Keratinocyte (primary cell): ENCODE measurements around the gene TMEM135. TPM values are rescaled to one million over a fixed set of nuclear protein-coding genes. Genes with fewer than 3 reads are reported as not detected.
"Not testable (repeated sequence)": the region's sequence is repeated elsewhere in the genome, so short reads cannot be mapped to it uniquely, and the experiment has no call there.

ENCODE experiments used
- DNase-seq: peaks from one replicate; pipeline ENCODE4 v3.0.0-alpha.2; 2011; ENCODE audit warnings: low read depth, missing footprints, low spot score
- FAIRE-seq: peaks from 2 replicates; lab custom pipeline; 2011; peaks lifted over from hg19 to GRCh38; lab: Jason Lieb, UNC
- H2AFZ ChIP-seq: 2 replicates; pipeline ENCODE4 v1.6.0; 2012; ENCODE audit warnings: low read length, control low read depth, inconsistent platforms; ENCODE audit not compliant: control insufficient read depth
- H3K27ac ChIP-seq: 2 replicates; pipeline ENCODE4 v1.5.1; 2011; ENCODE audit warnings: low read length; ENCODE audit not compliant: control insufficient read depth, insufficient read depth
- H3K27me3 ChIP-seq: 3 replicates; pipeline ENCODE4 v1.6.0; 2011; ENCODE audit warnings: low read length; ENCODE audit not compliant: control insufficient read depth, insufficient read depth; ENCODE audit errors: extremely low read depth
- H3K36me3 ChIP-seq, 2 experiments: 2 replicates in 1 of 2; 3 replicates in 1 of 2; pipeline ENCODE4 v1.5.1; 2011; ENCODE audit warnings: low read length in 2 of 2, mild to moderate bottlenecking in 1 of 2; ENCODE audit not compliant: control insufficient read depth in 2 of 2, insufficient read depth in 2 of 2; ENCODE audit errors: extremely low read depth in 1 of 2
- H3K4me1 ChIP-seq: 3 replicates; pipeline ENCODE4 v1.5.1; 2011; ENCODE audit warnings: low read length; ENCODE audit not compliant: control insufficient read depth, insufficient read depth; ENCODE audit errors: extremely low read depth
- H3K4me2 ChIP-seq: 3 replicates; pipeline ENCODE4 v1.6.0; 2011; ENCODE audit warnings: low read depth, low read length; ENCODE audit not compliant: control insufficient read depth, insufficient read depth; ENCODE audit errors: extremely low read depth
- H3K4me3 ChIP-seq, 3 experiments: fragments of 200-600 bp in 1 of 3; sonication (generic) in 1 of 3; 2 replicates in 2 of 3; 3 replicates in 1 of 3; pipeline ENCODE4 v1.5.1; 2011 to 2016; ENCODE audit warnings: low read length in 3 of 3, mild to moderate bottlenecking in 3 of 3, control low read depth in 2 of 3, inconsistent platforms in 1 of 3, low read depth in 1 of 3, mixed read lengths in 1 of 3, mixed run types in 1 of 3, moderate library complexity in 1 of 3; ENCODE audit not compliant: control insufficient read depth in 2 of 3, insufficient read depth in 2 of 3; ENCODE audit errors: extremely low read depth in 1 of 3
- H3K79me2 ChIP-seq: 2 replicates; pipeline ENCODE4 v1.6.0; 2012; ENCODE audit warnings: low read length; ENCODE audit not compliant: control insufficient read depth, insufficient read depth
- H3K9ac ChIP-seq: 3 replicates; pipeline ENCODE4 v1.6.0; 2011; ENCODE audit warnings: low read length; ENCODE audit not compliant: control insufficient read depth, insufficient read depth; ENCODE audit errors: extremely low read depth
- H3K9me1 ChIP-seq: 3 replicates; pipeline ENCODE4 v1.6.0; 2011; ENCODE audit warnings: low read length; ENCODE audit not compliant: control insufficient read depth, insufficient read depth; ENCODE audit errors: extremely low read depth
- H3K9me3 ChIP-seq: 2 replicates; pipeline ENCODE4 v1.5.1; 2012; ENCODE audit warnings: low read depth, low read length; ENCODE audit not compliant: control insufficient read depth
- H4K20me1 ChIP-seq: 3 replicates; pipeline ENCODE4 v1.6.0; 2011; ENCODE audit warnings: low read length; ENCODE audit not compliant: control insufficient read depth, insufficient read depth; ENCODE audit errors: extremely low read depth
- EZH2 ChIP-seq: IDR thresholded peaks from one replicate; pipeline ENCODE4 v1.6.1; 2012; ENCODE audit warnings: inconsistent platforms, mild to moderate bottlenecking, low read length, moderate library complexity
- dilution Hi-C: fragments of 300-500 bp; cut with MboI; formaldehyde crosslinking; loops from one replicate; pipeline ENCODE4 v1.7.0; 2020; ENCODE audit warnings: low sequenced_read_pairs; ENCODE audit not compliant: extremely low pct_ligation_motif_present
- polyA plus RNA-seq, 5 experiments: library from polyadenylated mRNA; depleted of rRNA in 3 of 5; stranded (reverse) in 3 of 5; stranded (forward) in 1 of 5; unstranded in 1 of 5; fragments of >200 nt; gene quantifications; 1 replicate in 1 of 5; 2 replicates in 3 of 5; 3 replicates in 1 of 5; pipeline versions ENCODE4 v1.2.1 to v1.2.3, GENCODE V29; 2011 to 2012; ENCODE audit warnings: missing spikeins in 2 of 5, low read depth in 1 of 5, low replicate concordance in 1 of 5
- TF ChIP-seq, protein P1 (sequence below), 3 experiments: IDR thresholded peaks in 1 of 3; conservative IDR thresholded peaks in 1 of 3; optimal IDR thresholded peaks in 1 of 3; 2 replicates in 2 of 3; 3 replicates in 1 of 3; pipeline versions ENCODE3 to v1.5.1; 2011; ENCODE audit warnings: low read length in 3 of 3, mild to moderate bottlenecking in 3 of 3, moderate library complexity in 2 of 3, control low read depth in 1 of 3, inconsistent platforms in 1 of 3; ENCODE audit not compliant: insufficient read depth in 2 of 3; ENCODE audit errors: extremely low read depth in 1 of 3

The TMEM135 gene
- polyA plus RNA-seq, 1 donor (not counting 4 experiments of a cell fraction or from before 2014, with no cell fraction given), result 15.0 TPM

DNA sequence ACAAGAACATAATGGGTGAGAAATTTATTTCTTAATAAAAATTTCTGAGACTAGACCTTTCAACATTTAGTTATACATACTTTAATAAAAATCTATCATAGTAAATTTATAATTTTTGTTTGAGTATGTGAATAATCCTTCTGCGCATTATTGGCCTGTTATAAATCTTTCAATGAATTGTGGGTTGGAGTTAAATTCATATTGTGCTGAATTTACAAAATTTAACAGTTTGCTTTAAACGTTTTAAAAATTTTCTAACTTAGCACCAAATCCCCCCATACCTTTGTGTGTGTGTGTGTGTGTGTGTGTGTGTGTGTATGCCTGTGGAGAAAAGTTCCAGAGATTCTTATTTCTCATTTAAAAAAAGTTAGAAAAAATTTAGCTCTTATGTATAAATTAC, 111.0 kb downstream of the TMEM135 start:
- H3K36me3 ChIP-seq, result no peaks in the 10 kb centered on the region

DNA sequence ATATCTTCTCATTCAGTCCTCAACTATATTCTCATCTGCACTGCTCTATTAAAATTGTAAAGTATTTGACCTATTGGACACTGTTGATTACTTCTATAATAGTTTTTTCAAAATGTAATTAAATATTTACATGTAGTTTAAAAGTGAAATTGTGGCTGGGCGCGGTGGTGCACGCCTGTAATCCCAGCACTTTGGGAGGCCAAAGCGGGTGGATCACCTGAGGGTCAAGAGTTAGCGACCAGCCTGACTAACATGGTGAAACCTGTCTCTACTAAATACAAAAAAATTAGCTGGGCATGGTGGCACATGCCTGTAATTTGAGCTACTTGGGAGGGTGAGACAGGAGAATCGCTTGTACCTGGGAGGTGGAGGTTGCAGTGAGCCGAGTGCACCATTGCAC, 112.0 kb downstream of the TMEM135 start:
- H4K20me1 ChIP-seq, H3K4me3 ChIP-seq, DNase-seq, H3K9me1 ChIP-seq, H3K27ac ChIP-seq, H3K4me2 ChIP-seq, dilution Hi-C loops, FAIRE-seq, H2AFZ ChIP-seq, H3K4me1 ChIP-seq, H3K27me3 ChIP-seq, H3K9me3 ChIP-seq, H3K9ac ChIP-seq, H3K79me2 ChIP-seq, H3K36me3 ChIP-seq: not testable (repeated sequence)

More for the DNA sequence above, 111.0 kb downstream of the TMEM135 start:
- H3K4me1 ChIP-seq, result no peaks in the 10 kb centered on the region
- dilution Hi-C loops, result no loop called here
- H3K79me2 ChIP-seq, result peaks cover 2% of the 10 kb centered on the region
- H3K9ac ChIP-seq, result no peak overlapping the region
- no peak for DNase-seq
- FAIRE-seq, result no peak
- no peaks in the 10 kb centered on the region for H3K9me1 ChIP-seq
- H3K4me3 ChIP-seq, result no peak overlapping the region
- no peaks in the 10 kb centered on the region for H3K27me3 ChIP-seq
- no peaks in the 10 kb centered on the region for H4K20me1 ChIP-seq
- no peak overlapping the region for H2AFZ ChIP-seq
- no peak overlapping the region for H3K27ac ChIP-seq
- TF ChIP-seq, protein P1, sequence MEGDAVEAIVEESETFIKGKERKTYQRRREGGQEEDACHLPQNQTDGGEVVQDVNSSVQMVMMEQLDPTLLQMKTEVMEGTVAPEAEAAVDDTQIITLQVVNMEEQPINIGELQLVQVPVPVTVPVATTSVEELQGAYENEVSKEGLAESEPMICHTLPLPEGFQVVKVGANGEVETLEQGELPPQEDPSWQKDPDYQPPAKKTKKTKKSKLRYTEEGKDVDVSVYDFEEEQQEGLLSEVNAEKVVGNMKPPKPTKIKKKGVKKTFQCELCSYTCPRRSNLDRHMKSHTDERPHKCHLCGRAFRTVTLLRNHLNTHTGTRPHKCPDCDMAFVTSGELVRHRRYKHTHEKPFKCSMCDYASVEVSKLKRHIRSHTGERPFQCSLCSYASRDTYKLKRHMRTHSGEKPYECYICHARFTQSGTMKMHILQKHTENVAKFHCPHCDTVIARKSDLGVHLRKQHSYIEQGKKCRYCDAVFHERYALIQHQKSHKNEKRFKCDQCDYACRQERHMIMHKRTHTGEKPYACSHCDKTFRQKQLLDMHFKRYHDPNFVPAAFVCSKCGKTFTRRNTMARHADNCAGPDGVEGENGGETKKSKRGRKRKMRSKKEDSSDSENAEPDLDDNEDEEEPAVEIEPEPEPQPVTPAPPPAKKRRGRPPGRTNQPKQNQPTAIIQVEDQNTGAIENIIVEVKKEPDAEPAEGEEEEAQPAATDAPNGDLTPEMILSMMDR (optimal IDR thresholded peaks at IDR 0.05 in 1 of 3, IDR thresholded peaks at IDR 0.05 in 1 of 3, conservative IDR thresholded peaks at IDR 0.05 in 1 of 3; ENCODE audit: extremely low read depth in 1 of 3, insufficient read depth in 2 of 3, low read length in 3 of 3), result no peak
- no peak for TF ChIP-seq EZH2
- no peak overlapping the region for H3K4me2 ChIP-seq
- H3K9me3 ChIP-seq, result no peaks in the 10 kb centered on the region

DNA sequence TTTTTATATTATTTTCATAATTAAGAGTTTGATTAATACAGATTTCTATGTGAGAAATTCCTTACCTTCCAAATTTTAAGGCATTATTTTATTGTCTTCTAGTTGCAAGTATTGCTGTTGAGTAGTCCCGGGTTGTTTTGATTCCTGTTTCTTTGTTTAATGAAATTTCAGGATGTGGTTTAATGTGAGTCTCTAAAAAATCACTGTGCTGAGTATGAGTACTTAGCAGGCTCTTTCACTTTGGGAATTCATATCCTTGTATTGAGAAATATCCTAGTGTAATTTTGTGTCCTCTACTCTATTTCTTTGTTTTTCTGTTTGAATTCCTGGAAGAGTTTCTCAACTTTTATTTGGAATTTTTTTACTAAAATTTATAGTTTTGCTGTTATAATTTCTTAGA, 113.2 kb downstream of the TMEM135 start:
- no peaks in the 10 kb centered on the region for H3K9me1 ChIP-seq
- no peaks in the 10 kb centered on the region for H3K4me1 ChIP-seq
- H3K27ac ChIP-seq, result no peak overlapping the region
- H3K27me3 ChIP-seq, result no peaks in the 10 kb centered on the region
- no peak overlapping the region for H3K4me2 ChIP-seq
- H4K20me1 ChIP-seq, result no peaks in the 10 kb centered on the region
- no peak overlapping the region for H3K9ac ChIP-seq
- FAIRE-seq (no peak), DNase-seq (no peak)
- no peaks in the 10 kb centered on the region for H3K9me3 ChIP-seq
- dilution Hi-C loops, result no loop called here
- H3K36me3 ChIP-seq, result no peaks in the 10 kb centered on the region
- no peak overlapping the region for H2AFZ ChIP-seq
- TF ChIP-seq, protein P1 (optimal IDR thresholded peaks at IDR 0.05 in 1 of 3, IDR thresholded peaks at IDR 0.05 in 1 of 3, conservative IDR thresholded peaks at IDR 0.05 in 1 of 3; ENCODE audit: extremely low read depth in 1 of 3, insufficient read depth in 2 of 3, low read length in 3 of 3), result no peak
- TF ChIP-seq EZH2, result no peak
- H3K4me3 ChIP-seq, result no peak overlapping the region
- peaks cover 2% of the 10 kb centered on the region for H3K79me2 ChIP-seq
